ENCODE results near the gene HPN.

GRCh38 chr19:35027009-35027408, 14.5 kb upstream of the HPN start:
- TF ChIP-seq CTCF (IDR thresholded peaks at IDR 0.05; ENCODE audit: insufficient read depth, low read length, poor library complexity, severe bottlenecking) (no peak), EZH2phosphoT487 (conservative IDR thresholded peaks at IDR 0.05; ENCODE audit: low read length) (no peak)

Measured in SU-DHL-6 (cell line).